Astrocyte (in vitro differentiated cells and primary cell): ENCODE data around the gene APIP. TPM values are rescaled to one million over a fixed set of nuclear protein-coding genes. Genes with fewer than 3 reads are reported as not detected.

Source experiments
- DNase-seq: peaks from one replicate; pipeline ENCODE4 v3.0.0-alpha.2; 2010; ENCODE audit warnings: low read depth
- FAIRE-seq: peaks from 2 replicates; lab custom pipeline; 2011; peaks lifted over from hg19 to GRCh38; lab: Jason Lieb, UNC
- H2AFZ ChIP-seq: 2 replicates; pipeline ENCODE4 v1.6.0; 2012; ENCODE audit warnings: low read depth, low read length, inconsistent platforms
- H3K27ac ChIP-seq: 2 replicates; pipeline ENCODE4 v1.5.1; 2011; ENCODE audit warnings: low read depth, low read length, inconsistent platforms
- H3K27me3 ChIP-seq: 2 replicates; pipeline ENCODE4 v1.6.0; 2011; ENCODE audit warnings: low read length, inconsistent platforms; ENCODE audit not compliant: insufficient read depth
- H3K36me3 ChIP-seq: 2 replicates; pipeline ENCODE4 v1.5.1; 2011; ENCODE audit warnings: low read length, inconsistent platforms; ENCODE audit not compliant: insufficient read depth
- H3K4me1 ChIP-seq: 2 replicates; pipeline ENCODE4 v1.5.1; 2011; ENCODE audit warnings: low read length, inconsistent platforms; ENCODE audit not compliant: insufficient read depth
- H3K4me2 ChIP-seq: 2 replicates; pipeline ENCODE4 v1.6.0; 2012; ENCODE audit warnings: low read length, inconsistent platforms
- H3K4me3 ChIP-seq: 2 replicates; pipeline ENCODE4 v1.5.1; 2011; ENCODE audit warnings: low read depth, mild to moderate bottlenecking, low read length, inconsistent platforms; ENCODE audit not compliant: insufficient read depth
- H3K79me2 ChIP-seq: 2 replicates; pipeline ENCODE4 v1.6.0; 2012; ENCODE audit warnings: mild to moderate bottlenecking, low read length, inconsistent platforms; ENCODE audit not compliant: insufficient read depth
- H3K9ac ChIP-seq: 2 replicates; pipeline ENCODE4 v1.6.0; 2012; ENCODE audit warnings: mild to moderate bottlenecking, low read length, inconsistent platforms
- H3K9me3 ChIP-seq: 2 replicates; pipeline ENCODE4 v1.5.1; 2012; ENCODE audit warnings: low read depth, mild to moderate bottlenecking, low read length, inconsistent platforms; ENCODE audit not compliant: insufficient read depth
- H4K20me1 ChIP-seq: 2 replicates; pipeline ENCODE4 v1.6.0; 2012; ENCODE audit warnings: low read length, inconsistent platforms; ENCODE audit not compliant: insufficient read depth
- H3K27ac Mint-ChIP-seq: one replicate; pipeline ENCODE4 v1.8.0; 2021; ENCODE audit warnings: mild to moderate bottlenecking, mixed read lengths; ENCODE audit not compliant: unreplicated experiment
- H3K27me3 Mint-ChIP-seq: one replicate; pipeline ENCODE4 v1.8.0; 2021; ENCODE audit warnings: low read depth, mixed read lengths; ENCODE audit not compliant: unreplicated experiment
- H3K36me3 Mint-ChIP-seq: one replicate; pipeline ENCODE4 v1.8.0; 2021; ENCODE audit warnings: low read depth, mixed read lengths; ENCODE audit not compliant: unreplicated experiment
- H3K4me1 Mint-ChIP-seq: one replicate; pipeline ENCODE4 v1.8.0; 2021; ENCODE audit warnings: low read depth, mixed read lengths; ENCODE audit not compliant: unreplicated experiment
- H3K4me3 Mint-ChIP-seq: one replicate; pipeline ENCODE4 v1.8.0; 2021; ENCODE audit warnings: mild to moderate bottlenecking, moderate library complexity, mixed read lengths; ENCODE audit not compliant: unreplicated experiment
- H3K9me3 Mint-ChIP-seq: one replicate; pipeline ENCODE4 v1.8.0; 2021; ENCODE audit warnings: mild to moderate bottlenecking, mixed read lengths; ENCODE audit not compliant: unreplicated experiment
- CTCF ChIP-seq: IDR thresholded peaks from 2 replicates; pipeline ENCODE4 v1.5.1; 2011; ENCODE audit warnings: low read depth, mild to moderate bottlenecking, inconsistent platforms, low read length, moderate library complexity; ENCODE audit not compliant: insufficient read depth
- EZH2 ChIP-seq: IDR thresholded peaks from 2 replicates; pipeline ENCODE4 v1.6.1; 2012; ENCODE audit warnings: mild to moderate bottlenecking, low read length, inconsistent platforms; ENCODE audit not compliant: insufficient read depth
- total RNA-seq: library from RNA; stranded (reverse); gene quantifications from 2 replicates; pipeline ENCODE4 v1.2.1, GENCODE V29; 2021

The APIP gene
- total RNA-seq, 1 donor from 2014 or later = 13.9 TPM

GRCh38 chr11:34953955-34954354 lies 37.8 kb upstream of the APIP start:
- no peak overlapping the region for H3K9ac ChIP-seq
- Mint-ChIP-seq H3K4me3 (no peak overlapping the region), H3K4me1 (no peaks in the 10 kb centered on the region), H3K9me3 (no peaks in the 10 kb centered on the region), H3K27me3 (no peaks in the 10 kb centered on the region), H3K36me3 (no peaks in the 10 kb centered on the region), H3K27ac (no peak overlapping the region)
- H3K4me2 ChIP-seq = no peak overlapping the region
- H2AFZ ChIP-seq = no peak overlapping the region
- peaks cover 9% of the 10 kb centered on the region for H3K79me2 ChIP-seq
- TF ChIP-seq EZH2 = no peak
- no peak for TF ChIP-seq CTCF
- no peaks in the 10 kb centered on the region for H3K27me3 ChIP-seq
- no peaks in the 10 kb centered on the region for H3K4me1 ChIP-seq
- peaks cover 3% of the 10 kb centered on the region for H3K36me3 ChIP-seq
- H3K27ac ChIP-seq = no peak overlapping the region
- no peaks in the 10 kb centered on the region for H3K9me3 ChIP-seq
- FAIRE-seq (peak; percentile 20), DNase-seq (no peak)
- no peak overlapping the region for H3K4me3 ChIP-seq
- H4K20me1 ChIP-seq = peaks cover 9% of the 10 kb centered on the region

- TF ChIP-seq EZH2 = no peak
- TF ChIP-seq CTCF = no peak
- Histone ChIP-seq H4K20me1 (peaks cover 10% of the 10 kb centered on the region), H3K36me3 (peaks cover 3% of the 10 kb centered on the region), H3K27ac (no peak overlapping the region), H3K4me1 (no peaks in the 10 kb centered on the region), H3K4me3 (no peak overlapping the region), H3K9me3 (no peaks in the 10 kb centered on the region), H3K79me2 (peaks cover 19% of the 10 kb centered on the region), H3K9ac (no peak overlapping the region), H3K4me2 (no peak overlapping the region), H3K27me3 (no peaks in the 10 kb centered on the region), H2AFZ (no peak overlapping the region)
- no peaks in the 10 kb centered on the region for H3K4me1 Mint-ChIP-seq
- no peaks in the 10 kb centered on the region for H3K9me3 Mint-ChIP-seq
- H3K27ac Mint-ChIP-seq = no peak overlapping the region
- no peaks in the 10 kb centered on the region for H3K27me3 Mint-ChIP-seq
- FAIRE-seq = no peak
- H3K4me3 Mint-ChIP-seq = no peak overlapping the region
- DNase-seq = peak; percentile 60
- peaks cover 2% of the 10 kb centered on the region for H3K36me3 Mint-ChIP-seq
Observed at GRCh38 chr11:34948696-34949095, 32.5 kb upstream of the APIP start.

GRCh38 chr11:34944692-34945091 lies 28.5 kb upstream of the APIP start:
- no peak for DNase-seq
- no peak overlapping the region for H3K27ac Mint-ChIP-seq
- FAIRE-seq = no peak
- H3K4me1 Mint-ChIP-seq = no peaks in the 10 kb centered on the region
- Histone ChIP-seq H3K4me1 (no peaks in the 10 kb centered on the region), H3K27ac (no peak overlapping the region), H3K36me3 (peaks cover 3% of the 10 kb centered on the region), H4K20me1 (peaks cover 10% of the 10 kb centered on the region), H3K79me2 (peaks cover 49% of the 10 kb centered on the region), H3K4me2 (no peak overlapping the region), H3K9ac (no peak overlapping the region), H3K27me3 (no peaks in the 10 kb centered on the region), H3K4me3 (no peak overlapping the region), H3K9me3 (no peaks in the 10 kb centered on the region), H2AFZ (no peak overlapping the region)
- peaks cover 4% of the 10 kb centered on the region for H3K36me3 Mint-ChIP-seq
- no peak overlapping the region for H3K4me3 Mint-ChIP-seq
- TF ChIP-seq EZH2 = no peak
- no peak for TF ChIP-seq CTCF
- no peaks in the 10 kb centered on the region for H3K9me3 Mint-ChIP-seq
- H3K27me3 Mint-ChIP-seq = no peaks in the 10 kb centered on the region
